K562 (cell line): ENCODE data around the gene OSBPL3. TPM values are rescaled to one million over a fixed set of nuclear protein-coding genes. Genes with fewer than 3 reads are reported as not detected.

Source experiments
- ATAC-seq: fragments of 200-7000 bp; cut with Tn5 transposase; 3 replicates; pipeline ENCODE4 v1.9.1; 2020; ENCODE audit warnings: moderate library complexity
- BruUV-seq: library from RNA; stranded (reverse); fragments of 400-500 nt; replicated peaks from 2 replicates; lab custom pipeline; 2021; lab: Mats Ljungman, UMichigan
- CTCF ChIA-PET: fragments of 300-600 bp; formaldehyde crosslinking; extraction: SDS; loops from one replicate; lab custom pipeline; 2021; ENCODE audit warnings: low intra/inter-chr PET ratio; lab: Yijun Ruan, JAX
- POLR2A ChIA-PET: fragments of 300-600, 350-650 bp; sonication (Branson Sonifier 250); formaldehyde crosslinking; extraction: SDS; loops from one replicate; lab custom pipeline; 2021; ENCODE audit warnings: antibody characterized with exemption, inconsistent platforms; lab: Yijun Ruan, JAX
- DNase-seq, 4 experiments: peaks; one replicate each; pipeline versions ENCODE4 v3.0.0 to v3.0.0-alpha.2; 2011 to 2018; ENCODE audit warnings: low spot score in 3 of 4, mixed read lengths in 3 of 4; ENCODE audit errors: extremely low read depth in 1 of 4
- FAIRE-seq: peaks from 2 replicates; lab custom pipeline; 2011; peaks lifted over from hg19 to GRCh38; lab: Jason Lieb, UNC
- H2AFZ ChIP-seq: 2 replicates; pipeline ENCODE4 v1.6.0; 2011; ENCODE audit warnings: low read depth, low read length, control low read depth, inconsistent platforms
- H3K27ac ChIP-seq: fragments of 200-600 bp; 3 replicates; pipeline ENCODE4 v1.8.0; 2011; ENCODE audit warnings: low read depth, mild to moderate bottlenecking, control low read depth, inconsistent platforms, low read length, moderate library complexity, mixed read lengths; ENCODE audit errors: extremely low read depth
- H3K27me3 ChIP-seq, 2 experiments: fragments of 300-600 bp in 1 of 2; 2 replicates in 1 of 2; 3 replicates in 1 of 2; pipeline versions ENCODE4 v1.6.0 to v1.8.0; 2011; ENCODE audit warnings: inconsistent platforms in 2 of 2, low read length in 2 of 2, mild to moderate bottlenecking in 1 of 2, mixed read lengths in 1 of 2, moderate library complexity in 1 of 2; ENCODE audit not compliant: control insufficient read depth in 2 of 2, insufficient read depth in 2 of 2
- H3K36me3 ChIP-seq: fragments of 300-600 bp; 3 replicates; pipeline ENCODE4 v1.8.0; 2011; ENCODE audit warnings: mild to moderate bottlenecking, low read length, inconsistent platforms; ENCODE audit not compliant: control insufficient read depth, insufficient read depth
- H3K4me1 ChIP-seq, 2 experiments: fragments of 200-600 bp in 1 of 2; replicated peaks in 1 of 2; 2 replicates in 1 of 2; 3 replicates in 1 of 2; pipeline versions ENCODE4 v1.5.1 to v1.8.0; 2011; ENCODE audit warnings: inconsistent platforms in 2 of 2, low read length in 2 of 2, mild to moderate bottlenecking in 1 of 2, mixed read lengths in 1 of 2, moderate library complexity in 1 of 2; ENCODE audit not compliant: control insufficient read depth in 2 of 2, insufficient read depth in 2 of 2
- H3K4me2 ChIP-seq: 2 replicates; pipeline ENCODE4 v1.6.1; 2011; ENCODE audit warnings: low read length, control low read depth, inconsistent platforms, mixed read lengths; ENCODE audit not compliant: insufficient read depth
- H3K4me3 ChIP-seq: fragments of 200-600 bp; sonication (generic), shearing (Covaris generic); 2 replicates; pipeline ENCODE4 v1.5.1; 2016; ENCODE audit warnings: control low read depth, inconsistent platforms
- H3K79me2 ChIP-seq: fragments of 200-600 bp; 3 replicates; pipeline ENCODE4 v1.8.0; 2011; ENCODE audit warnings: low read length, inconsistent platforms; ENCODE audit not compliant: control insufficient read depth, insufficient read depth
- H3K9ac ChIP-seq, 2 experiments: 2 replicates each; pipeline versions ENCODE4 v1.6.0 to v1.6.1; 2011; ENCODE audit warnings: low read depth in 2 of 2, low read length in 2 of 2, control low read depth in 1 of 2, inconsistent platforms in 1 of 2, mild to moderate bottlenecking in 1 of 2, mixed read lengths in 1 of 2; ENCODE audit not compliant: insufficient read depth in 1 of 2
- H3K9me1 ChIP-seq: one replicate; pipeline ENCODE4 v1.6.0; 2011; ENCODE audit warnings: inconsistent platforms, mild to moderate bottlenecking, low read length, moderate library complexity; ENCODE audit not compliant: control insufficient read depth, insufficient read depth
- H3K9me3 ChIP-seq: replicated peaks from 2 replicates; pipeline ENCODE4 v1.5.1; 2011; ENCODE audit warnings: low read depth, low read length, inconsistent platforms; ENCODE audit not compliant: control insufficient read depth, insufficient read depth
- H4K20me1 ChIP-seq: replicated peaks from 2 replicates; pipeline ENCODE4 v1.6.1; 2011; ENCODE audit warnings: low read length, inconsistent platforms, mixed read lengths; ENCODE audit not compliant: control insufficient read depth, insufficient read depth
- DACH1 ChIP-seq: fragments of 450-650 bp; IDR thresholded peaks from 2 replicates; pipeline ENCODE4 v1.6.1; 2018; ENCODE audit not compliant: partially characterized antibody
- FOXK1 ChIP-seq: sonication (generic); formaldehyde crosslinking; IDR thresholded peaks from 2 replicates; pipeline ENCODE4 v1.8.0; 2022; ENCODE audit warnings: missing genetic modification reagents, mild to moderate bottlenecking, borderline replicate concordance
- ZFX ChIP-seq: sonication (generic); formaldehyde crosslinking; IDR thresholded peaks from 2 replicates; pipeline ENCODE4 v1.8.0; 2022; ENCODE audit warnings: mild to moderate bottlenecking, missing genetic modification reagents, moderate library complexity
- WGBS: fragments of 100-300 bp; shearing (Covaris generic); methylation state at CpG from one replicate; pipeline ENCODE4 v1.1.6; 2016; ENCODE audit warnings: low coverage, mixed read lengths; ENCODE audit not compliant: insufficient coverage; ENCODE audit errors: missing lambda C conversion rate; 5-methylcytosine and 5-hydroxymethylcytosine counted together
- in situ Hi-C: fragments of 300-500 bp; cut with MboI; formaldehyde crosslinking; loops from 4 replicates; pipeline ENCODE4 v1.15.0; 2018; ENCODE audit warnings: inconsistent platforms, mixed read lengths
- intact Hi-C: fragments of 100-400 bp; cut with micrococcal nuclease; formaldehyde crosslinking; loops from 2 replicates; pipeline ENCODE4 v1.14.2; 2022
- polyA plus RNA-seq, 8 experiments: library from polyadenylated mRNA; depleted of rRNA in 4 of 8; stranded (reverse) in 5 of 8; unstranded in 3 of 8; fragments of >200 nt; fragmentation: Nextera tagmentation in 2 of 8; fragmentation: Illumina TruSeq in 1 of 8; extraction: Ambion mirVana in 2 of 8; extraction: Trizol in 1 of 8; gene quantifications; 2 replicates each; pipeline versions ENCODE4 v1.2.1 to v1.2.3, GENCODE V29; 2011 to 2014; ENCODE audit warnings: inconsistent platforms in 1 of 8, missing spikeins in 1 of 8
- total RNA-seq, 7 experiments: library from RNA; depleted of rRNA in 6 of 7; stranded (reverse); fragments of >200 nt in 6 of 7; fragmentation: Illumina TruSeq in 2 of 7; extraction: Trizol in 2 of 7; gene quantifications; 2 replicates each; pipeline versions ENCODE4 v1.2.1 to v1.2.3, GENCODE V29; 2011 to 2021; ENCODE audit warnings: low replicate concordance in 1 of 7
- TF ChIP-seq, protein P1 (sequence below), 3 experiments: IDR thresholded peaks in 2 of 3; conservative IDR thresholded peaks in 1 of 3; 2 replicates each; pipeline ENCODE4 v1.5.1; 2011 to 2012; ENCODE audit warnings: low read length in 3 of 3, mild to moderate bottlenecking in 3 of 3, control low read depth in 2 of 3, improper control_type of control experiment in 1 of 3, inconsistent platforms in 1 of 3, low read depth in 1 of 3, mixed read lengths in 1 of 3, moderate library complexity in 1 of 3; ENCODE audit not compliant: insufficient read depth in 2 of 3
- TF ChIP-seq, protein P2 (sequence below): fragments of 250-450 bp; sonication (Bioruptor Pico); IDR thresholded peaks from 2 replicates; pipeline ENCODE4 v1.4.0; 2020

OSBPL3 gene
- total and polyA plus RNA-seq, 9 of the 15 experiments (the other 6 are each of a cell fraction or from before 2014, with no cell fraction given) = 4.8 to 37.2 (median 26.5) TPM

DNA sequence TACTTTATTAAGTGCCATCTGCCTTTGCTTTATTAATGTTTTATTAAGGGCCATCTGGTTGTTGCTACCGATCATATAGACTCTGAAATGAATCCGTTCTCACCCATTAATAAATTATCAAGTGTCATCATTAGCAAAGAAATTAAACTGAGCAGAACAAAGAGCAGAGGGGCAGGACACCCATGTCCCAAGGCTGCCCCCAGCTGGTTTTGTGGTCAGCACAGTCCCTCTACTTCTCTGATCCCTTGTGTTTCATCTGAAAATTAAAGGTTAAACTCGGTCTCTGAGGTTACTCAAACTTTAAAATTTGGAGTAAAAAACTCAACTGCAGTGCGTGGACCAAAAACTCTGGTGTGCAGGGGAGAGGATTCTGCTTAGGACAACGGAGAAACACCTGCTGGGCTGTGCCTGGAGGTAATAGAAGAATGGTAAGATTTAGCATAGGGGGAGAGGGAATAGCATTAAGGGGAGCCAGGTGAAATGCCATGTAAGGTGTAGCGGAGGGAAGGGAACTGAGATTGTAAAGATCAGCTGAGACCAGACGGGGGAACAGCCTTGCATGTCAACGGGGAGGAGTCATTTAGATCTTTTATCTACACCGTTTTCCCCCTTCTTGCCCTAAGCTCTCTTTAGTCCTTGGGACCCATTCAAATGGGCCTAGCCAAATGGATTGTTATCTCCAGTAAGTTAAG lies 212.0 kb downstream of the OSBPL3 start:
- H3K79me2 ChIP-seq = no peaks in the 10 kb centered on the region
- no peaks in the 10 kb centered on the region for H3K36me3 ChIP-seq
- in situ Hi-C loops (no loop called here), intact Hi-C loops (no loop called here)
- no TSS peak for BruUV-seq
- H3K27ac ChIP-seq = no peak overlapping the region
- ATAC-seq (no peak), FAIRE-seq (no peak), DNase-seq (no peak)
- ChIA-PET CTCF (no interaction called here), POLR2A (interaction anchor here (2.5 kb wide), 1 partner anchor 10 kb away, joined by 18 read pairs; no protein-coding TSS in a partner anchor)
- WGBS = 18% methylated on average over 9 of the region's 9 CpGs
- TF ChIP-seq ZFX (no peak), FOXK1 (CRISPR knock-in tag) (peak; percentile 31; the same call in 1 of the 2 replicates), DACH1 (peak; percentile 42)
- TF ChIP-seq, protein P1, sequence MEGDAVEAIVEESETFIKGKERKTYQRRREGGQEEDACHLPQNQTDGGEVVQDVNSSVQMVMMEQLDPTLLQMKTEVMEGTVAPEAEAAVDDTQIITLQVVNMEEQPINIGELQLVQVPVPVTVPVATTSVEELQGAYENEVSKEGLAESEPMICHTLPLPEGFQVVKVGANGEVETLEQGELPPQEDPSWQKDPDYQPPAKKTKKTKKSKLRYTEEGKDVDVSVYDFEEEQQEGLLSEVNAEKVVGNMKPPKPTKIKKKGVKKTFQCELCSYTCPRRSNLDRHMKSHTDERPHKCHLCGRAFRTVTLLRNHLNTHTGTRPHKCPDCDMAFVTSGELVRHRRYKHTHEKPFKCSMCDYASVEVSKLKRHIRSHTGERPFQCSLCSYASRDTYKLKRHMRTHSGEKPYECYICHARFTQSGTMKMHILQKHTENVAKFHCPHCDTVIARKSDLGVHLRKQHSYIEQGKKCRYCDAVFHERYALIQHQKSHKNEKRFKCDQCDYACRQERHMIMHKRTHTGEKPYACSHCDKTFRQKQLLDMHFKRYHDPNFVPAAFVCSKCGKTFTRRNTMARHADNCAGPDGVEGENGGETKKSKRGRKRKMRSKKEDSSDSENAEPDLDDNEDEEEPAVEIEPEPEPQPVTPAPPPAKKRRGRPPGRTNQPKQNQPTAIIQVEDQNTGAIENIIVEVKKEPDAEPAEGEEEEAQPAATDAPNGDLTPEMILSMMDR (IDR thresholded peaks at IDR 0.05 in 2 of 3, conservative IDR thresholded peaks at IDR 0.05 in 1 of 3; ENCODE audit: insufficient read depth in 2 of 3, low read depth in 1 of 3, low read length in 3 of 3) = peak in 1 of 3 experiments; percentile 23; a peak in 2 of 6 replicates
- TF ChIP-seq, protein P2, sequence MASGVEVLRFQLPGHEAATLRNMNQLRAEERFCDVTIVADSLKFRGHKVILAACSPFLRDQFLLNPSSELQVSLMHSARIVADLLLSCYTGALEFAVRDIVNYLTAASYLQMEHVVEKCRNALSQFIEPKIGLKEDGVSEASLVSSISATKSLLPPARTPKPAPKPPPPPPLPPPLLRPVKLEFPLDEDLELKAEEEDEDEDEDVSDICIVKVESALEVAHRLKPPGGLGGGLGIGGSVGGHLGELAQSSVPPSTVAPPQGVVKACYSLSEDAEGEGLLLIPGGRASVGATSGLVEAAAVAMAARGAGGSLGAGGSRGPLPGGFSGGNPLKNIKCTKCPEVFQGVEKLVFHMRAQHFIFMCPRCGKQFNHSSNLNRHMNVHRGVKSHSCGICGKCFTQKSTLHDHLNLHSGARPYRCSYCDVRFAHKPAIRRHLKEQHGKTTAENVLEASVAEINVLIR (CRISPR knock-in tag) = 0 out of 2 replicates have a peak, but pooled peaks have one; percentile 7
- no peak overlapping the region for H3K4me2 ChIP-seq
- H3K4me3 ChIP-seq = no peak overlapping the region
- H3K4me1 ChIP-seq = peaks cover 3 to 22% of the 10 kb centered on the region in 2 experiments; a peak in 4 of 5 replicates
- no peaks in the 10 kb centered on the region; the same call in 1 of the 2 replicates for H3K9me3 ChIP-seq
- H2AFZ ChIP-seq = no peak overlapping the region
- no peaks in the 10 kb centered on the region for H3K9me1 ChIP-seq
- H4K20me1 ChIP-seq = no peaks in the 10 kb centered on the region
- no peak overlapping the region for H3K9ac ChIP-seq
- no peaks in the 10 kb centered on the region for H3K27me3 ChIP-seq
